GM11168 (cell line): ENCODE results near the gene TMEM38A.

ENCODE experiments used
- in situ Hi-C: fragments of 300-500 bp; cut with MboI; formaldehyde crosslinking; loops from one replicate; pipeline ENCODE4 v1.12.0; 2022; ENCODE audit warnings: low sequenced_read_pairs; ENCODE audit not compliant: unreplicated experiment

The TMEM38A gene

DNA sequence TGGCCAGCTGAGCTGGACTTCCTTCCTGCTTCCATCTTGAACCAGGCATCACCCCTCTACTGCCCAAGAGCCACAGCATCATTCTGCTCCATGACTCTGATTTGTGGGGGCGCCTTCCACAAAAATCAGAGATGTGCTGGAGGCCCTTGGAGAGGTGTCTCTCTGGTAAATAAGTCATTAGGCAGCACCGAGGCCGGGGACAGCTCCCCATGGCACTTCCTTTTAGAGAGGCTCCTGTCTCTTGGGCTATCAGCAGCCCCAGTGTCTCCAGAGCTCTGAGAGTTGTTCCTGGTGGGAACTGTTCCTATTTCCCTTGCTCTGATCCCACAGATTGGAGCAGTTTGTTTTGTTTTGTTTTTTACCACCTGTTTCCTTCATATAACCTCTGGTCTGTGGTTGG, 78.6 kb downstream of the TMEM38A start:
- in situ Hi-C loops: no loop called here
